AG04450 (cell line): ENCODE data around the gene LIG1. TPM values are rescaled to one million over a fixed set of nuclear protein-coding genes. Genes with fewer than 3 reads are reported as not detected.

Experiments used
- CTCF ChIA-PET: fragments of 300-600, 350-600 bp; formaldehyde crosslinking; extraction: SDS; loops from one replicate; lab custom pipeline; 2022; ENCODE audit warnings: antibody characterized with exemption, inconsistent platforms; lab: Charles Lee
- POLR2A ChIA-PET: fragments of 350-600 bp; formaldehyde crosslinking; extraction: SDS; loops from one replicate; lab custom pipeline; 2021; ENCODE audit warnings: antibody characterized with exemption, inconsistent platforms; lab: Yijun Ruan, JAX
- DNase-seq: peaks from one replicate; pipeline ENCODE4 v3.0.0-alpha.2; 2011; ENCODE audit warnings: low read depth, low spot score
- H3K27ac ChIP-seq: one replicate; pipeline ENCODE4 v1.5.1; 2012; ENCODE audit warnings: low read depth, low read length, control low read depth
- H3K27me3 ChIP-seq: one replicate; pipeline ENCODE4 v1.6.0; 2012; ENCODE audit warnings: low read length; ENCODE audit not compliant: control insufficient read depth, insufficient read depth
- H3K4me3 ChIP-seq: 2 replicates; pipeline ENCODE4 v1.5.1; 2011; ENCODE audit warnings: mild to moderate bottlenecking, low read depth, low read length, control low read depth
- H3K9me3 ChIP-seq: 2 replicates; pipeline ENCODE4 v1.5.1; 2012; ENCODE audit warnings: low read length; ENCODE audit not compliant: control insufficient read depth, insufficient read depth
- polyA minus RNA-seq: library from RNA; depleted of rRNA, polyadenylated mRNA; stranded (reverse); fragments of >200 nt; gene quantifications from 2 replicates; pipeline ENCODE4 v1.2.3, GENCODE V29; 2011; rRNA and poly(A)+ RNA removed
- polyA plus RNA-seq: library from polyadenylated mRNA; depleted of rRNA; stranded (reverse); fragments of >200 nt; gene quantifications from 2 replicates; pipeline ENCODE4 v1.2.3, GENCODE V29; 2011; rRNA removed
- TF ChIP-seq, protein P1 (sequence below): IDR thresholded peaks from 2 replicates; pipeline ENCODE4 v1.5.1; 2011; ENCODE audit warnings: low read depth, low read length, control low read depth, inconsistent platforms

Gene LIG1
- polyA plus RNA-seq = 7.6 and 8.2 TPM in 2 replicates
- 17.5 and 20.2 TPM in 2 replicates for polyA minus RNA-seq

DNA sequence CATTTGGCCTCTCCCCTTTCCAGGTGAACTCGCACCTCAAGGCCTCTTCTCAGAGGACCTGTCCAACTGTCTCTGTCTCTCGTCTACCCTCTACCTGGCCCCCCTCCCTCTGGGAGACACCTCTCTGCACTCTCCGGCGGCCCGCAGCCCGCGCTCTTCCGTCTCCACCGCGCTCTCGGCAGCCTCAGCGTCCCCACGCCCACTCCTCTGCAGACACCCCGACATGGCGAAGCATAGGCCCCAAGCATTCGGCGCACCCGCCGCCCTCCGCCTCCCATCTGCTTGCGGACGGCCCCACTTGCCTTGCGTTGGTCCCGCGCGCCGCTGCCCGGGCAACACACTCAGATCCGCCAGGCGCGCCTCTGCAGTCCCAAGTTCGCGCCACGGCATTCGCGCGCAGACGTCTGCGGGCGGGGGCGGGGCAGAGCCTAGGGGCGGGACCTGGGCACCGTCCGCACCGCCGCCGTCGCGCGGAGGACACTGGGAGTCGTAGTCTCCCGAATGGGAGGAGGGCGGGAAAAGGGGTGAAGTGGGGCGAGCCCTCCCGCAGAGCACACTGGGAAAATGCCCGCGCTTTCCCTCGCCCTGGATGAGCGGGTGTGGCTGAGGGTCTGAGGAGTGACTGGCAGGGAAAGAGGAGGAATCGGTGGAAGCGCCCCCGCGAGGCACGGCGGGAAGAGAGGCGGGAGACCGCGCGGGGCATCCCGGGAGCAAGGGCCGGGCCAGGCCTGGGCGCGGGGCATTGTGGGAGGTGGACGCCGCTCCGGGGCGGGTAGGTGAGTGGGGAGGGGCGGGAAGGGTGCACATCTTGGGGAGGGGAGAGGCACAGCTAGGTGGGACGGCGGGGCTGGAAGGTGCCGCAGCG, at the start of gene LIG1, which contains the start of gene ZSWIM9:
TSS of gene LIG1 (minus strand) at position 406 of the 865 bp plus-strand sequence. CDS start 4,778 bp downstream, outside the sequence.
TSS of gene ZSWIM9 (plus strand) at position 742 of the 865 bp plus-strand sequence. CDS start 1,123 bp downstream, outside the sequence.
- Histone ChIP-seq H3K27me3 (no peaks in the 10 kb centered on the region), H3K4me3 (peak within 1 kb of the TSS; percentile 92), H3K27ac (peak within 1 kb of the TSS; percentile 80), H3K9me3 (no peaks in the 10 kb centered on the region; the same call in 1 of the 2 replicates)
- DNase-seq = peak; percentile 93
- ChIA-PET POLR2A (interaction anchor here (1.5 kb wide), 1 partner anchor 60 kb away, joined by 3 read pairs; the partner anchor contains the start of gene PLA2G4C), CTCF (interaction anchor here (0.6 to 2.6 kb wide), 5 partner anchors 18 to 84 kb away, joined by 3 to 13 read pairs (median 5); no protein-coding TSS in a partner anchor)
- TF ChIP-seq, protein P1, sequence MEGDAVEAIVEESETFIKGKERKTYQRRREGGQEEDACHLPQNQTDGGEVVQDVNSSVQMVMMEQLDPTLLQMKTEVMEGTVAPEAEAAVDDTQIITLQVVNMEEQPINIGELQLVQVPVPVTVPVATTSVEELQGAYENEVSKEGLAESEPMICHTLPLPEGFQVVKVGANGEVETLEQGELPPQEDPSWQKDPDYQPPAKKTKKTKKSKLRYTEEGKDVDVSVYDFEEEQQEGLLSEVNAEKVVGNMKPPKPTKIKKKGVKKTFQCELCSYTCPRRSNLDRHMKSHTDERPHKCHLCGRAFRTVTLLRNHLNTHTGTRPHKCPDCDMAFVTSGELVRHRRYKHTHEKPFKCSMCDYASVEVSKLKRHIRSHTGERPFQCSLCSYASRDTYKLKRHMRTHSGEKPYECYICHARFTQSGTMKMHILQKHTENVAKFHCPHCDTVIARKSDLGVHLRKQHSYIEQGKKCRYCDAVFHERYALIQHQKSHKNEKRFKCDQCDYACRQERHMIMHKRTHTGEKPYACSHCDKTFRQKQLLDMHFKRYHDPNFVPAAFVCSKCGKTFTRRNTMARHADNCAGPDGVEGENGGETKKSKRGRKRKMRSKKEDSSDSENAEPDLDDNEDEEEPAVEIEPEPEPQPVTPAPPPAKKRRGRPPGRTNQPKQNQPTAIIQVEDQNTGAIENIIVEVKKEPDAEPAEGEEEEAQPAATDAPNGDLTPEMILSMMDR = 0 out of 2 replicates have a peak, but pooled peaks have one; percentile 4

DNA sequence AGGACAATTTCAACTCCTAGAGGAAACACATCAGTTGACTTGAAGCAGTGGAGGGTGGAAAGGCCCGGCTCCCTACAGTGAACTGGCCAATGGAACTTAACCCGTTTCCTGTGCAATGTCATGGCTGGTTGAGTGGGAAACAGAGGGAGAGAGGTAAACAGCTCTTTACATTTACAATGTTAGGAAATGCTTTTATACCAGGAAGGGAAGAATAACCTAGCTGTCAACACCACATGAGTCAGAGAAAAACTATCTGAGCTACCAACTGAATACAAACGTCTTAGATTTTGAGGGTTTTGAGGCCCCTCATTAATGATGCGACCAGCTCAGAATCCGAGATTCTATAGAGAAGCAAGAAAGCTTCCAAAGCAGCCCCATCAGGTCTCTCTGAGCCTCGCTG, 48.9 kb upstream of the LIG1 start:
- Histone ChIP-seq H3K9me3 (no peaks in the 10 kb centered on the region), H3K27me3 (no peaks in the 10 kb centered on the region), H3K27ac (no peak overlapping the region), H3K4me3 (no peak overlapping the region)
- TF ChIP-seq, protein P1 = no peak
- CTCF ChIA-PET = interaction anchor here (0.6 to 1.2 kb wide), 2 partner anchors 131 to 255 kb away, joined by 3 to 6 read pairs; no protein-coding TSS in a partner anchor
- DNase-seq = no peak
- POLR2A ChIA-PET = interaction anchor here (0.6 to 1.3 kb wide), 2 partner anchors 15 to 1449 kb away, joined by 4 to 5 read pairs; no protein-coding TSS in a partner anchor

DNA sequence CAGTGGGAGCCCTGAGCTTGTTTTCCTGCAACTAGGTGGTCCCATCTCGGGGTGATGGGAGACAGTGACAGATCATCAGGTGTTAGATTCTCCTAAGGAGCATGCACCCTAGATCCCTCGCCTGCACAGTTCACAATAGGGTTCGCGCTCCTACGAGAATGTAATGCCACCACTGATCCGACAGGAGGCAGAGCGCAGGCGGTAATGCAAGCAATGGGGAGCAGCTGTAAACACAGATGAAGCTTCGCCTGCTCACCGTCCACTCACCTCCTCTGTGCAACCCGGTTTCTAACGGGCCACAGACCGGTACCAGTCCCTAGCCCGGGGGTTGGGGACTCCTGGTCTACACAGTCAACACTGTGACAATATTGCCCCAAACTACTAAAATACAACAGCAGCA, 46.8 kb upstream of the LIG1 start:
- no peaks in the 10 kb centered on the region for H3K27me3 ChIP-seq
- H3K9me3 ChIP-seq = no peaks in the 10 kb centered on the region
- H3K27ac ChIP-seq = no peak overlapping the region
- no peak overlapping the region for H3K4me3 ChIP-seq
- ChIA-PET CTCF (no interaction called here), POLR2A (no interaction called here)
- DNase-seq = no peak
- TF ChIP-seq, protein P1 = no peak

DNA sequence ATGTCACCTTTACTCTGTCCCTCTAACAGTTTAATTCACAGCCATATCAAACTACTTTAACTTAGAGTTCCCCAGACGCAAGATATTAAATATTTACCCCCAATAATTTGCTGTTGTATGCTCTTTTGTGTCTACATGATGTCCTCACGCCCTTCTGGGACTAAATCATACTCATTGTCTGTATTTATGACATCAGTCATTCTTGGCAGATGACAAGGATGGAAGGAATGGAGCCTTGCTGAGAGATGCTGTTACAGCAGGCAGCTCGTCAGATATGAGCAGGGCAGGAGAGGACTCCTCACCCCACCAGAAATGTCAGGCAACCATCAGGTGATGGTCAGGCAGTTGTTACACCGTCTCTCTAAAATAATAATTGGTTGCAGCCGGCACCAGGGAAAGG, 43.8 kb upstream of the LIG1 start:
- no peaks in the 10 kb centered on the region for H3K27me3 ChIP-seq
- H3K9me3 ChIP-seq = no peaks in the 10 kb centered on the region
- TF ChIP-seq, protein P1 = no peak
- ChIA-PET CTCF (no interaction called here), POLR2A (interaction anchor here (0.6 kb wide), 1 partner anchor 1166 kb away, joined by 9 read pairs; the partner anchor contains the start of gene TMEM160)
- H3K27ac ChIP-seq = no peak overlapping the region
- DNase-seq = no peak
- H3K4me3 ChIP-seq = no peak overlapping the region
